ENCODE measurements around the gene USP16.
A peak's percentile ranks its signal among the peaks of the same experiment; 100 is the strongest.
"Not testable (repeated sequence)": the region's sequence is repeated elsewhere in the genome, so short reads cannot be mapped to it uniquely, and the experiment has no call there.

Gene USP16

GRCh38 chr21:29034678-29035077 lies 10.2 kb downstream of the USP16 start:
- no peak for DNase-seq

- no peak for DNase-seq
Measured at GRCh38 chr21:29052224-29052623, 27.8 kb downstream of the USP16 start.

DNA sequence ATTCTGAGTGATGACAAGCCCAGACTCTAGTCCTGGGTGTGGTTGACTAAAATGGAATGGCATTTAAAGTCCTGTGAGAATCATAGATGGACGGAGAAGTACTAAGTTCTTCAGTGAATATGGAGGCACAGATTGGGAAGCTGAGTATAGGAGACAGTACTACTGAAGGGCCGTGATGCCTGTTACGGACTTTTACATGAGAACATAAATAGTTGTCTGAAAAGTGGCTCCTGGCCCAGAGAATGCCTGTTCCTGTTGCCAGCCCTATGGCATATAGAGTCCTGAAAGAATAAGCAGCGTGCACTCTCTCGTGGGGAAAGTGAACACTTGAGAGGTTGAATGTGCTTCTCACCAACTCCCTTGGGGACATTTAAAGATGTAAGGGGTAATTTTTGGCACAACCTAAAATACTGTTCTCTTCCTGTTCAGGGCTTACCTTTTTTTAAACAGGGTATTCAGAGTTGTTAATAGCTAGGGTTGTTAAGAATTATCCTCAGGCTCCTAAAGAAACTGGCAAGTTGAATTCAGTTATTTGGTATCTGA lies 28.6 kb downstream of the USP16 start:
- DNase-seq = no peak

- no peak for DNase-seq
Measured at GRCh38 chr21:29053656-29054055, 29.2 kb downstream of the USP16 start.

DNA sequence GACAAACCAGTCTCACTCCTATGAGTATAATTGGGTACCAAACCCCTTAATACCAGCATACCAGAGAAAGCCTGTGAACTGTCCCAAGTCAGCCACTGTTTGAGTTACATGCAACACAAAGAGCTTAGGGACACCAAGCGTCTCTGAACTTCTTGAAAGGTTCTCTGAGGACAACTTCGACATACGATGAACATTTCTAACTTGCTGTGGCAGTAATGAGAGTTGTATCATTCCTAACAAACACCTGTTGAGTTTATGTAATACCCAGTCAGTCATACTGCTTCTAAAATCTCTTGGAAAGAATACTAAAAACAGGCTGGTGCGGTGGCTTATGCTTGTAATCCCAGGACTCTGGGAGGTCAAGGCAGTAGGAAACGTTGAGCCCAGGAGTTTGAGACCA lies 30.6 kb downstream of the USP16 start:
- DNase-seq = no peak

GRCh38 chr21:29056005-29056404 lies 31.5 kb downstream of the USP16 start:
- DNase-seq = no peak

DNA sequence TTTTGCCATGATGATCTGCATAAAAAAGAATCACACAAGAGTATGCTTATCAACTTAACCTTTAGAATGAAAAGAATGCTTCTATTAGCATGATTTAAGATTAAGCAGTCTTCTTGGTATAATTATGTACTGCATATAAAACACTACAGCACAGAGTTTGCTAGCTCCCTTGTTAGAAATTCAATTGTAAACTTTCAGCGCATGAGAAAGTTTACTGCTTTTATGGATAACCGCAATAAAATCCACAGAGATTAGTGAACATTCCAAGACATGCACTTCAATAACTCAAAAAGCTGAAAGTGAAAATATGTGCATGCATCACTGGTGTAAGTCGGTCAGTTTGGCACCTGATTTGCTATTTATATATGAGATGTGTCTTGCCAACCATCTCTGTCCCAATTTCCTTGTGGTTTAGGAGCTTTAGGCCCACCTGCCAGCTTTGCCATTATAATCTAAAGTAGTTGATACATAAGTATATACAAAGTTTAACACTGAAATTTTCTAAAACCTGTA lies 32.1 kb downstream of the USP16 start:
- no peak for DNase-seq

DNA sequence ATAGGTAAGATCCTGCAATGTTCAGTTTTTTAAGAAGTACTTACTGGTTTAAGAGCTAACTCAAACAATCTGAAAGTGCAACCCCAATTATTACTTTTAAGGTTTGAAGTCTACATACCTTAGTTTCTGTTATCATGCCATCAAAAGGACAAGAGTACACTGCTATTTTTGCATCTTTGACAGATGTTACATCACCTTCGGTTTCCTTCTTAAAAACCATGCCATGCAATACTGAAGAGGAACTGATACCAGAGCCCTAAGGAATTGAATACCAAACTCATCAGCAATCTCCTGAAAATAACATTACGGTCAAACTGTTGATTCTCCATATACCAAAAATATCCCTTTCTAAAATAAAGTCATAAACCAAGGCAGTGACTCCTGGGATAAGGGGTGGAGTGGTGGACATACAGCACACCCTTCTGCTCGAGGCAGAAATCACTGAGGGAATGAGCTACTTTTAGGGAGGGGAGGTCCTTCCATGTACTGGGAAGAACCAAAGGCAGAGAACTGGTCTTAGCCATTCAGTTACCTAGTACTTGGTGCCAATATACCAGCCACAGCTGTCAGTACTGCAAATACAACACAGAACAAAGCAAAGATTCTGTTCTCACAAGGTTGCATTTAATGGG lies 40.5 kb downstream of the USP16 start:
- peak; percentile 82 for DNase-seq

- peak; percentile 51 for DNase-seq
Measured at GRCh38 chr21:29072873-29073221, 48.4 kb downstream of the USP16 start.

GRCh38 chr21:29073222-29074006 lies 48.9 kb downstream of the USP16 start, which contains the start of gene CCT8:
CCT8 (minus strand) TSS chr21:29073648; CDS start chr21:29073590, 58 bp downstream.
- DNase-seq = peak; percentile 100

DNA sequence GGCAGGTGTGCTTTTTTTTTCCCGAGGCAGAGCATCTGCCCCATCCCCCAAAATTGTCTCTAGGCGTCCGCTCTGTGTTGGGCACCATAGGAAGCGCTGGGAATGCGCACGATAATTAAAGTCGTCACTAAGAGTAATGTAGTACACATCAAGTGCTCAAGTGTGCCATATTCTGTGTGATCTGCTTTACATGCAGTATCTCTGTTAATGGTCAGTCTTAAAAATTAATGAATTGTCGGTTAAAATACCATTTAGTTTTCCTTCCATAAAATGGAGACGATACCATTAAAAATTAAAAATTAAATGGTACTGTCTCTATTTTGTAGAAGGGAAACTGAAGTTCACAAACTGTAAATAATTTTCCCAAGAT lies 49.5 kb downstream of the USP16 start:
- DNase-seq = no peak

DNA sequence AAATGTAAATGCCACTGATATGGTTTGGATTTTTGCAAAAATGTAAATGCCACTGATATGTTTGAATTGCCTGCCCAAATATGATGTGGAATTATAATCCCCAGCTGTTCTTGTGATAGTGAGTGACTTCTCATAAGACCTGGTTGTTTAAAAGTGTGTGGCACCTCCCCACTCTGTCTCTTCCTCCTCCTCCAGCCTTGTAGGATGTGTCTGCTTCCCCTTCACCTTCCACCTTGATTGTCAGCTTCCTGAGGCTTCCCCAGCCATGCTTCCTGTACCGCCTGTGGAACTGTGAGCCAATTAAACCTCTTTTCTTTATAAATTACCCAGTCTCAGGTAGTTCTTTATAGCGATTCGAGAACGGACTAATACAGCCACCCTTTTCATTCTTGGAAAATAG lies 50.3 kb downstream of the USP16 start:
- DNase-seq = no peak

DNA sequence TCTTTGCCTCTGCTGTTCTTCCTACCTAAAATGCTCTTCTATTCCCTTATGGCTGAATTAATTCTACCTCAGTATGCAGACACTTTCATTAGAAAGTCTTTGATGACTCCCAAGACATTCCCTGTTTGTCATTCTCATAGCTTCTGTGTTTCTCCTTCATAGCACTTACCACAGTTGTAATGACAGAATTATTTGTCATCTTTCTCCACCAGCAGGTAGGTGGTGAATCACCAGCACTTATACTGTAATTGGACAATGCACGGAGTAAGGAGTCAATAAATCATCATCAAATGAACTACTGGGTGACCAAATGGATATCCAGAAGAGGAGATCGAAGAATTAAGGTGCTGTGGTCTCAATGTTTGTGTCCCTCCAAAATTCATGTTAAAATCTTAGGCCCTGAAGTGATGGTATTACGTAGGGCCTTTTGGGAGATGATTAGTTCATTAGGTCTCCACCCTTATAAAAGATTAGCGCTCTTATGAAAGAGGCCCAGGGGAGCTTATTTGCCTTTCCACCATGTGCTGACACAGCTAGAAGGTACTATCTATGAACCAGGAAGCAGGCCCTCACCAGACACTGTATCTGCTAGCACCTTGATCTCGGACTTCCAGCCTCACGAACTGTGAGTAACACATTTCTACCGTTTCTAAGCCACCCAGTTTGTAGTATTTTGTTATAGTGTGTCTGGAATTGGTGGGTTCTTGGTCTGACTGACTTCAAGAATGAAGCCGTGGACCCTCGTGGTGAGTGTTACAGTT lies 51.4 kb downstream of the USP16 start:
- no peak for DNase-seq

GRCh38 chr21:29076731-29077640 lies 52.5 kb downstream of the USP16 start:
- not testable (repeated sequence) for DNase-seq

- DNase-seq = no peak
Measured at GRCh38 chr21:29077651-29078090, 53.2 kb downstream of the USP16 start.

GRCh38 chr21:29078869-29079767 lies 54.6 kb downstream of the USP16 start:
- peak; percentile 61 for DNase-seq

DNA sequence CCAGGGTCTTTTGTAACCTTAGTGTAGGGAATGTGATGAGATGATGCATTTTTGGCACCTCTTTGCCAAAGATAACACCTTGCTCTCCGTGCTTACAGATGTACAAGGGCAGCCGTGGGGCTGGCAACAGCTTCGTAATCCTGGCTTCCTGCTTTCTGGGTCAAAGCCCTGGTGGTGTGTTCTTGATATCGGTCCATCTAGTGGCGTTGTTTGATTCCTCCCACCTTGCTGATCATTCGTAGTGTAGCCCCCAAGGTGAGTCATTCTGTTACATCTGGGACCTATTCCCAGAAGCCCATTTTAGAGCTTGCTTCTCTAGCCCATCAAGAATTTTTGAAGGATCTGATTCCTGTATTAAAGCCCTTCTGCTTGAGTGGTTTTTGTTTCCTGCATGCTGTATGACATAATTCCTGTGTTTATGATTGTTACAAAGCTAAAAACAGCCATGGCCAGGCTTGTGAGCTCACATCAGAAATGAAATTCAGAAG lies 56.0 kb downstream of the USP16 start:
- DNase-seq = peak; percentile 53

- no peak for DNase-seq
Measured at GRCh38 chr21:29082046-29082815, 57.8 kb downstream of the USP16 start.

GRCh38 chr21:29083306-29083705 lies 58.8 kb downstream of the USP16 start:
- DNase-seq = no peak

DNA sequence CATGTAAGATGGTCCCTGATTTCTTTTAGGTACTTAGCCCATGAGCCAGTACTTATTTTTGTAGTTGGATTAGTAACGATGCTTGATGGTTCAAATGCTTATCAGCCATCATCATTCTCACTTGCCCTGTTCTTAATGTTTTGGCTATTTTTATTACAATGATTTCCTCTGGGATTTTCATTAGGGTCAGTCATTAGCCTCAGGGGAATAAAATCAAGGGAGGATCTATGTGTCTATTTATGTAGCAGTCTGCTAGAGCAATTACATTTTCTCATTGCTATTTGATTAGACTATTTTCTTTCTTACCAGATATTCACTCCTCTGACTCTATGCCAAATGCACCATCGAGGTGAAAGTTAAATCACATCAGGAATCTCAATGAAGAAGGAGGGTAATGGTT lies 59.9 kb downstream of the USP16 start:
- no peak for DNase-seq
